Effector CD8-positive, alpha-beta T cell (primary cell): ENCODE data around the gene FAM117B.

ENCODE experiments used
- DNase-seq: peaks from one replicate; lab custom pipeline; 2025; lab: John Stamatoyannopoulos, UW
- total RNA-seq, 4 experiments: gene quantifications; one replicate each; lab custom pipeline; 2026; lab: John Stamatoyannopoulos, UW

The FAM117B gene
- total RNA-seq = 18.3 to 39.8 (median 28.0) reads per million in 4 experiments

- DNase-seq = peak; percentile 99
Measured at GRCh38 chr2:202634556-202635427, at the start of gene FAM117B. FAM117B (plus strand) TSS chr2:202634969; CDS start chr2:202635188, 219 bp downstream.

GRCh38 chr2:202588647-202589581, 45.9 kb upstream of the FAM117B start:
- DNase-seq = peak; percentile 50

- DNase-seq = no peak
Measured at GRCh38 chr2:202589582-202589949, 45.2 kb upstream of the FAM117B start.

GRCh38 chr2:202592566-202592965, 42.2 kb upstream of the FAM117B start:
- no peak for DNase-seq

GRCh38 chr2:202599105-202599504, 35.7 kb upstream of the FAM117B start:
- no peak for DNase-seq

GRCh38 chr2:202599911-202600310, 34.9 kb upstream of the FAM117B start:
- no peak for DNase-seq

- no peak for DNase-seq
Measured at GRCh38 chr2:202604699-202605098, 30.1 kb upstream of the FAM117B start.

- DNase-seq = no peak
Measured at GRCh38 chr2:202605174-202605573, 29.6 kb upstream of the FAM117B start.

GRCh38 chr2:202608142-202608852, 26.5 kb upstream of the FAM117B start:
- no peak for DNase-seq

GRCh38 chr2:202609381-202610145, 25.2 kb upstream of the FAM117B start:
- no peak for DNase-seq

- no peak for DNase-seq
Measured at GRCh38 chr2:202610380-202610779, 24.4 kb upstream of the FAM117B start.

GRCh38 chr2:202612145-202612544, 22.6 kb upstream of the FAM117B start:
- no peak for DNase-seq

- no peak for DNase-seq
Measured at GRCh38 chr2:202613479-202613878, 21.3 kb upstream of the FAM117B start.

- DNase-seq = no peak
Measured at GRCh38 chr2:202624133-202624532, 10.6 kb upstream of the FAM117B start.

- DNase-seq = no peak
Measured at GRCh38 chr2:202627042-202627441, 7.7 kb upstream of the FAM117B start.

- no peak for DNase-seq
Measured at GRCh38 chr2:202628646-202629198, 6.0 kb upstream of the FAM117B start.

GRCh38 chr2:202632682-202633290, 2.0 kb upstream of the FAM117B start:
- DNase-seq = no peak

- DNase-seq = no peak
Measured at GRCh38 chr2:202633470-202633869, 1.3 kb upstream of the FAM117B start.

- DNase-seq = peak; percentile 80
Measured at GRCh38 chr2:202635428-202636212, 851 bp downstream of the FAM117B start.

GRCh38 chr2:202636213-202636513, 1.4 kb downstream of the FAM117B start:
- DNase-seq = no peak
